Measurements from ENCODE around the gene PMPCB.

PMPCB gene

DNA sequence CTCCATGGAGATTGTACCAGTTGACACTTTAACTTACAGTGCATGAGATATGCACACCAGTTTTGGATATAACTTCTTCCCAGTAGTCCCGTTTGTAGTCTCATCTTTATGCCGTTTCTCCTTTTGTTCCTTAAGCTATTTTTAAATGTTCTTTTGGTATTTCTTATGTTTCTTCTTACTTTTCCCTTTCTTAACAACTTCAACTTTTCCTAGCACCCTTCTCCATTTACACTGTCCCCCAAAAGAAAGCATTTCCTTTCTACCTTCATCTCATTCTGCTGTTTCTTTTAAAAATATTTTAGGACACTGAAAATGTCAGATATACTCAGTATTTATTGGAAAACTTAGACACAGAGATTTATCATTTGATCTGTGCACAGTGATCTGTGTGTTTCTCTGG, 51.7 kb downstream of the PMPCB start:
- H3K4me1 ChIP-seq (ENCODE audit: insufficient read depth, insufficient read length) = no peaks in the 10 kb centered on the region
- TF ChIP-seq YY1 (IDR thresholded peaks at IDR 0.05; ENCODE audit: insufficient read depth, insufficient read length) (no peak), SUZ12 (IDR thresholded peaks at IDR 0.05; ENCODE audit: extremely low read depth, insufficient read depth, insufficient read length) (no peak), ZNF274 (IDR thresholded peaks at IDR 0.05; ENCODE audit: low read depth, low read length) (no peak)
- no peaks in the 10 kb centered on the region for H3K9me3 ChIP-seq (ENCODE audit: insufficient read depth, low read length)
- no peak overlapping the region for H3K9ac ChIP-seq (ENCODE audit: insufficient read length, low read depth)
- no peak overlapping the region for H3K4me3 ChIP-seq (ENCODE audit: insufficient read length, low read depth)
- peaks cover 18% of the 10 kb centered on the region for H3K36me3 ChIP-seq (ENCODE audit: insufficient read depth, insufficient read length, low read length)
- no peak for DNase-seq (ENCODE audit: low read depth, low spot score)
- no peaks in the 10 kb centered on the region for H3K27me3 ChIP-seq (ENCODE audit: insufficient read depth, insufficient read length)

DNA sequence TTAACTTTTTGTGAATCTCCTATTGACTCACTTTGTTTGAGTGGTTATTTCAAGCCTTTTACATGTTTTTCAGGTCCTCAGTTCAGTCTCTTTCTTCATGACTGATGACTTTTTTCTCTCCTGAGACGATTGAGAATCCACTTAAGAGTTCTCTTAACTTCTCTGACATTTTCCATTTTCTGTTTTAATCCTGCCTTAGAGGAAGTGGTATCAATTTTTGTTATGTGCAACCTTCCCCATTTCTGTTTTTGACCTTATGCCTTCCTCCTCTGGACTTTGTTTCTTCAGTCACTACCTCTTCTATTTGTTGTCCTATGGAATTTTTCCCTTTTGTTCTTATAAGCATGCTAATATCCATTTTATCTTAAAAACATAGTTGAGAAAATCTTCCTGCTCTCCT, 52.6 kb downstream of the PMPCB start:
- Histone ChIP-seq H3K9ac (ENCODE audit: insufficient read length, low read depth) (no peak overlapping the region), H3K9me3 (ENCODE audit: insufficient read depth, low read length) (no peaks in the 10 kb centered on the region), H3K36me3 (ENCODE audit: insufficient read depth, insufficient read length, low read length) (peaks cover 24% of the 10 kb centered on the region), H3K27me3 (ENCODE audit: insufficient read depth, insufficient read length) (no peaks in the 10 kb centered on the region), H3K4me3 (ENCODE audit: insufficient read length, low read depth) (no peak overlapping the region), H3K4me1 (ENCODE audit: insufficient read depth, insufficient read length) (no peaks in the 10 kb centered on the region)
- no peak for DNase-seq (ENCODE audit: low read depth, low spot score)
- TF ChIP-seq ZNF274 (IDR thresholded peaks at IDR 0.05; ENCODE audit: low read depth, low read length) = no peak
- no peak for TF ChIP-seq YY1 (IDR thresholded peaks at IDR 0.05; ENCODE audit: insufficient read depth, insufficient read length)
- no peak for TF ChIP-seq SUZ12 (IDR thresholded peaks at IDR 0.05; ENCODE audit: extremely low read depth, insufficient read depth, insufficient read length)
